GM12874 (cell line): ENCODE data around the gene MEGF6.

Source experiments
- CTCF ChIP-seq: IDR thresholded peaks from 2 replicates; pipeline ENCODE4 v1.5.1; 2011; ENCODE audit warnings: low read depth, mild to moderate bottlenecking, control low read depth, low read length, moderate library complexity; ENCODE audit not compliant: insufficient read depth

MEGF6 gene

GRCh38 chr1:3533067-3534048 lies 78.0 kb downstream of the MEGF6 start:
- no peak for TF ChIP-seq CTCF

GRCh38 chr1:3531928-3532327 lies 79.4 kb downstream of the MEGF6 start:
- TF ChIP-seq CTCF, result no peak

DNA sequence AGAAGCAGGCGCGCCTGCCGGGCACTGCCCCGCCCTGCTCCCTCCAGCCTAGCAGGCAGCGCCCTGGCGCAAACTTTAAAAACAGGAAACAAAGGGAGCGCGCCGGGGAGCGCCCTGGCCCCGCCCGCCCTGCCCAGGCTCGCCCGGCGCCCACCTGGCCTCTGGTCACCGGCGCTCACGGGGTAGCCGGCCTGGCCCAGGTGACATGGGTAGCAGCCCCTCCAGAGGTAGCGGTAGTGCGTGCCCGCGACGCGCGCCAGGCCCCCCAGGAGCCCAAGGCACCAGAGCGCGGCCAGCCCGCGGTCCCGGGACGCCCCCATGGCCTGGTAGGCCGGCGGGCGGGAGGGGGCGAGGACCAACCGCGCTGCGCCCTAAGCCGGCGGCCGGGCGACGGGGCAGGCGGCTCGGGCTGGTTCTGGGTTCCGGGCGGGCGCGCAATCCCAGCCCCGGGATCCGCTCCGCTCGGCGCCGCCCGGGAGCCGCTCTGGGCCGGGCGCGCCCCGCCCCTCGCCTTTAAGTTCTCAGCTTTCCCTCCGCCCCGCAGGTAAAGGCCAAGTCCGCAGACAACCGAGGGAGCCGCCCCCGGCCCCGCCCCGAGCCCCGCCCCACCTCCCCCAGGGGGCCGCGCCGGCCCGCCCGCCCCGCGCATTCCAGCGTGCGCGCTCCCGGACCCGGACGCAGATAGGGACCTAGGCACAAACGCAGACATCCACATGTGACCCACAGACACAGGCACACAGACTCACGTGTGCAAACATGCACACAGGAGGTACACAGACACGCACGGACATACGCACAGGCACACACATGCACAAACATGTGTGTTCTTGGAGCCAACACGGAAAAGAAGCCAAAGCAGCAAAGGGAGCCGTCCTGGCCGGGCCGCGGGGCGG lies 80.1 kb downstream of the MEGF6 start:
- TF ChIP-seq CTCF, result no peak

DNA sequence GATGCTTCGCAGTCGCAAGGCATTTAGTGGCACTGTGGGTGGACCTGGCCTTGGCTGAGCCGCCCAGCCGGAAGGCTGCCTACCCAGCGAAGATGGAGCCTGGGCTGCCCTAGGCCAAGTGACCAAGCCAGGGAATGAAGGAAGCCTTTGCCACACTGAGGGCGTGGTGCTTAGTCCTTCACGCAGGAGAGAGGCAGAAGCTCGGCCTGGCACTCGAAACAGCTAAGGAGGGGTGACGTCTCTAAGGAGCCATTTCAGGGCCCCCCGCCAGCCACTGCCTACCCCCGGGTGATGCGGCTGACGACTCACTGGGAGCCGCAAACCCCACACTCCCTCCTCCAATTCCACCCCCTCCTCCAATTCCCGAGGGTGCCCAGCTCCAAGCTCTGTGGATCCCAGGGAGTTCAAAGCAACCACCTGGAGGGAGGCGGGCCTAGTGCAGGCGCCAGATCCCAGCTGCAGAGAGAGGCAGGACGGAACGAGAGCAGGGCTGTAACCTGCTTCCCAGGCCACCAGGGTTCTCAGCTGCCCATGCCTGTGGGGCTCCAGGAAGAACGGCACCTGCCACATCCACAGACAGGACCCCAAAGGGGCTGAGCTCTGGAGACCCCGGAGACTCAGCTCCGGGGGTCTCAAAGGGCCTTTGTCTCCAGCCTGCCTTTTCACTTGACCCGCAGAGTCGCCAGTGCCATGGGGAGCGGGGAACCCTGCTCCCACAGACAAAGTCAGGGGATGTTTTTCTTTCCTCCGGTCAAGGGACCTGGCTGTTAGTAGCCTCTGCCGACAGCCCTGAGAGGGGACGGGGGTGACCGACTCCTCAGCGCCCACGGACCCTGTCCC lies 81.0 kb downstream of the MEGF6 start:
- no peak for TF ChIP-seq CTCF

DNA sequence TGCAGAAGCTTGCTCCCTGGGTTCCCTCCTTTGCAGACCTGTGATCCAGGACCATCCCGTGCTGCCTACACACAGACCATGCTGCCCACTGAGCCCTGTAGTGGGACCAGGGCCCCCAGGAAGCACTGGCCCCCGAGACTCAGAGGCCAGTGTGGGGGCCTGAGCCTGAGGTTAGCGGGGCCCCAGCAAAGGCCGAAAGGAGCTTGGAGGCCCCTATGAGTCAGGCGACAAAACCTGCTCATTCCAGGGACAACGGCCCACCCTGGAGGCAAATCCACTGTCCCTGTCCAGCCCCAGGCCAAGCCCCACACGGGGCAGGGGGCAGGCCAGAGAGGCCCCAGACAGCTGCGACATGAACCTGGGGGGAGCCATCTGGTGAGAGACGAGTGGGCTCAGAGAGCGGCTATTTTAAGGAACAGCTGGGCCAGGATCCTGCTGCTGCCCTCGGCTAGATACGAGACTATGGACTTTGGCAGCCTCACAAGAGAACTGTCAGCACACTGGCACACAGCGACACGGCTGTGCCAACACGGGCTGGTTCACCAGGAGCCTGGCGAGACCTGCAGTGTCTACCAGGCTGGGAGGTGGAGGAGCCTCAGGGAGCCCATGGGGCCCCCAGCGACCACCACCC lies 82.1 kb downstream of the MEGF6 start:
- no peak for TF ChIP-seq CTCF

- TF ChIP-seq CTCF, result no peak
Measured at GRCh38 chr1:3527774-3528173, 83.5 kb downstream of the MEGF6 start.
